Stimulated activated naive CD8-positive, alpha-beta T cell treated with anti-CD3 and anti-CD28 coated beads, Interleukin-15, Interleukin-2, amounts not matched to agents 100 ng/mL and 50 ng/mL, for 24 hours (primary cell): ENCODE results near the gene PHLPP2.

Experiments
- H3K27ac Mint-ChIP-seq: one replicate; pipeline ENCODE4 v1.8.0; 2021; ENCODE audit warnings: mild to moderate bottlenecking, mixed read lengths
- H3K27me3 Mint-ChIP-seq: one replicate; pipeline ENCODE4 v1.8.0; 2021; ENCODE audit warnings: mixed read lengths
- H3K36me3 Mint-ChIP-seq: one replicate; pipeline ENCODE4 v1.8.0; 2021; ENCODE audit warnings: low read depth, mixed read lengths
- H3K4me1 Mint-ChIP-seq: one replicate; pipeline ENCODE4 v1.8.0; 2021; ENCODE audit warnings: low read depth, mixed read lengths
- H3K4me3 Mint-ChIP-seq: one replicate; pipeline ENCODE4 v1.8.0; 2021; ENCODE audit warnings: mild to moderate bottlenecking, mixed read lengths
- H3K9me3 Mint-ChIP-seq: one replicate; pipeline ENCODE4 v1.8.0; 2021; ENCODE audit warnings: mixed read lengths

PHLPP2 gene

DNA sequence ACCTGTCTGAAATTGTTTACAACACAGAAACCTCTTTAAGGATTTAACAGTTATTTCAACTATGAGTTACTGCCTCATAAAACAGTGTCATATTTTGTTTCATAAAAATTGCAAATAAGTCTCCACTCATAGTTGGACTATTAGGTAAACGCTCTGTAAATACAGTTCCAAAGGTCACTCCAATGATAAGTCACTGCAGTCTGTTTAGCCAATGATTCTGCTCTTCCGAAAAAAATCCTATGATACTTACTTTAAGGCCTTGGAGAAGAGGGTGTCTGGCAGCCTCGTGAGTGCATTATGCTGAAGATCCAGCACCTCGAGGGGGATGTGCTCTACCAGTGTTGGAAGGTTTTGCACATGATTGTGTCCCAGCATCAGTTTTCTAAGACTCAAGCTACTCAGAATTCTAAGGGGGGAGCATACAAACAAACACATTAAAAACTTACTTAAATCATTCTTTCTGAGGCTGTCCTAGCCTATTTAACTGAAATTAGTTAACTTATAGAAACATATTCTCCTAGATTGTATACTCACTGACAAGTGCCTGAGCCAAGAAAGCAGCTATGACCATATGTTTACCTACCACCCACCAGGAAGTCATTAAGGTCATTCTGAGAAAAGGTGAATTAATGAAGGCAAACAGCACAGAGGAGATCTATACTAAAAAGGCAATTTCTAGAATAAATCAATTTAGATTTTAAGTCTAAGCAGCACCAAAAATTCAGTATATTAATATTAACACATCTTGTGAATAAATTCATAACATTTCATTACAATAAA, 57.4 kb downstream of the PHLPP2 start:
- no peak overlapping the region for H3K4me3 Mint-ChIP-seq
- no peak overlapping the region for H3K27ac Mint-ChIP-seq
- H3K4me1 Mint-ChIP-seq = no peaks in the 10 kb centered on the region
- no peaks in the 10 kb centered on the region for H3K9me3 Mint-ChIP-seq
- peaks cover 56% of the 10 kb centered on the region for H3K36me3 Mint-ChIP-seq
- no peaks in the 10 kb centered on the region for H3K27me3 Mint-ChIP-seq

DNA sequence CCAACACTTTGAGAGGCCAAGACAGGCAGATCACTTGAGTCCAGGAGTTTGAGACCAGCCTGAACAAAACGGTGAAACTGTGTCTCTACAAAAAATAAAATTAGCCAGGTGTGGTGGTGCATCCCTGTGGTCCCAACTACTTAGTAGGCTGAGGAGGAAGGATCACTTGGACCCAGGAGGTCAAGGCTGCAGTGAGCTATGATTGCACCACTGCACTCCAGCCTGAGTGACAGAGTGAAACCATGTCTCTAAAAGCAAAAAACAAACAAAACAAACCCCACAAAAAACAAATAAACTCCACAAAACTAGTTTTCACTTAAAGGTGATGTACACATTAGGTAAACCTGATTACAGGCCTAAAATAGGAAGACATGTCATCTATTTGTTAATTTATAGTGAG, 58.2 kb downstream of the PHLPP2 start:
- Mint-ChIP-seq H3K27me3 (no peaks in the 10 kb centered on the region), H3K4me1 (no peaks in the 10 kb centered on the region), H3K9me3 (no peaks in the 10 kb centered on the region), H3K4me3 (no peak overlapping the region), H3K36me3 (peaks cover 52% of the 10 kb centered on the region), H3K27ac (no peak overlapping the region)

- no peaks in the 10 kb centered on the region for H3K9me3 Mint-ChIP-seq
- no peak overlapping the region for H3K27ac Mint-ChIP-seq
- peaks cover 27% of the 10 kb centered on the region for H3K36me3 Mint-ChIP-seq
- no peak overlapping the region for H3K4me3 Mint-ChIP-seq
- no peaks in the 10 kb centered on the region for H3K4me1 Mint-ChIP-seq
- H3K27me3 Mint-ChIP-seq = no peaks in the 10 kb centered on the region
These were observed 65.0 kb downstream of the PHLPP2 start for GRCh38 chr16:71659471-71659870.

- Mint-ChIP-seq H3K27ac (no peak overlapping the region), H3K4me1 (no peaks in the 10 kb centered on the region), H3K4me3 (no peak overlapping the region), H3K36me3 (peaks cover 20% of the 10 kb centered on the region), H3K27me3 (no peaks in the 10 kb centered on the region), H3K9me3 (no peaks in the 10 kb centered on the region)
These were observed 65.7 kb downstream of the PHLPP2 start for GRCh38 chr16:71658771-71659170.

GRCh38 chr16:71649704-71650103, 74.8 kb downstream of the PHLPP2 start:
- H3K36me3 Mint-ChIP-seq = peaks cover 38% of the 10 kb centered on the region
- H3K9me3 Mint-ChIP-seq = no peaks in the 10 kb centered on the region

GRCh38 chr16:71648921-71649320, 75.6 kb downstream of the PHLPP2 start:
- H3K27ac Mint-ChIP-seq = no peak overlapping the region
- peaks cover 38% of the 10 kb centered on the region for H3K36me3 Mint-ChIP-seq
- H3K9me3 Mint-ChIP-seq = no peaks in the 10 kb centered on the region

More at GRCh38 chr16:71649704-71650103, 74.8 kb downstream of the PHLPP2 start:
- H3K27me3 Mint-ChIP-seq = no peaks in the 10 kb centered on the region
- H3K27ac Mint-ChIP-seq = no peak overlapping the region
- no peaks in the 10 kb centered on the region for H3K4me1 Mint-ChIP-seq
- no peak overlapping the region for H3K4me3 Mint-ChIP-seq

GRCh38 chr16:71648162-71648561, 76.3 kb downstream of the PHLPP2 start:
- H3K4me3 Mint-ChIP-seq = no peak overlapping the region
- peaks cover 38% of the 10 kb centered on the region for H3K36me3 Mint-ChIP-seq
- H3K27me3 Mint-ChIP-seq = no peaks in the 10 kb centered on the region
- H3K9me3 Mint-ChIP-seq = no peaks in the 10 kb centered on the region
- H3K27ac Mint-ChIP-seq = no peak overlapping the region
- no peaks in the 10 kb centered on the region for H3K4me1 Mint-ChIP-seq

More at GRCh38 chr16:71648921-71649320, 75.6 kb downstream of the PHLPP2 start:
- Mint-ChIP-seq H3K27me3 (no peaks in the 10 kb centered on the region), H3K4me1 (no peaks in the 10 kb centered on the region), H3K4me3 (no peak overlapping the region)

DNA sequence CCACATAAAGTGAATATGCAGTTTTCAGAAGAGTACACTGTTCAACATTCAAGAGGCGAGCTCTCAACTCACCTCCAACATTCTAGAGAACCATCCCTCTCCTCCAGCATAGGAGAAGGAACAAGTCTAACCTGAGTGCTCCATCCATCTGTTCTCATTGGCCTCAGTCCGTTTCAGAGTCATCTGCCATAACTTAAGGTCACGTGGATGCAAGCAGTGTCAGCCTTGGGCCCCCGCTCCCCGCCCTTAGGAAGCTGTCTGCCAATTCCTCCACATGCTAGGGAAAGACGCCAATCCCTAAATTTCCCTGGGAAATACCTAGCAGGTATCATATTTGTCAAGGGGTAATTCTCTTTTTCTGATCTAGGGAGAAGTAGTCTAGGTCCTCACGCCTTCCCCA, 77.1 kb downstream of the PHLPP2 start:
- no peaks in the 10 kb centered on the region for H3K27me3 Mint-ChIP-seq
- H3K36me3 Mint-ChIP-seq = peaks cover 35% of the 10 kb centered on the region

DNA sequence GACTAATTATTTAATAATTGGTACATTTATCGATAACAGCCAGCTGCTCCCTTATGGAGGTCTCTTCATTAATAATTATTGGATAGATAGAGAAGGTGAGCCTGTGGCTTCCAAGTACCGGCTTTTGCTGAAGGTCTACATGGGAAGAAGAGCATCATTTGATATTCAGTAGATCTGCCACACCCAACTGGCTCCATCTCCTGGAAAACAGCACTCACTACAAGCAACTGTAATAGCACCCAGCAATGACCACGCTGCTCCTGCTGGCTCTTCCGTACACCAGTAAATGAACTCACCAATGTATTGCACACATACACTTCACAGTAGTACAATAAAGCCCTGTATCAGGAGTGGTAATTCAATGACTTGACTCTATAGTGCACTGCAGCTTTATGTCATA, 79.1 kb downstream of the PHLPP2 start:
- no peak overlapping the region for H3K27ac Mint-ChIP-seq
- peaks cover 19% of the 10 kb centered on the region for H3K36me3 Mint-ChIP-seq
- H3K9me3 Mint-ChIP-seq = no peaks in the 10 kb centered on the region
- H3K27me3 Mint-ChIP-seq = no peaks in the 10 kb centered on the region
- H3K4me3 Mint-ChIP-seq = no peak overlapping the region
- no peaks in the 10 kb centered on the region for H3K4me1 Mint-ChIP-seq

More for the DNA sequence above, 77.1 kb downstream of the PHLPP2 start:
- Mint-ChIP-seq H3K4me1 (no peaks in the 10 kb centered on the region), H3K4me3 (no peak overlapping the region), H3K27ac (no peak overlapping the region), H3K9me3 (no peaks in the 10 kb centered on the region)

- no peak overlapping the region for H3K27ac Mint-ChIP-seq
- no peaks in the 10 kb centered on the region for H3K36me3 Mint-ChIP-seq
These were observed 87.1 kb downstream of the PHLPP2 start for GRCh38 chr16:71637398-71637797.

GRCh38 chr16:71635632-71636031, 88.9 kb downstream of the PHLPP2 start:
- H3K4me3 Mint-ChIP-seq = no peak overlapping the region
- H3K27me3 Mint-ChIP-seq = no peaks in the 10 kb centered on the region
- H3K4me1 Mint-ChIP-seq = no peaks in the 10 kb centered on the region
- no peak overlapping the region for H3K27ac Mint-ChIP-seq
- H3K36me3 Mint-ChIP-seq = no peaks in the 10 kb centered on the region
- no peaks in the 10 kb centered on the region for H3K9me3 Mint-ChIP-seq

More at GRCh38 chr16:71637398-71637797, 87.1 kb downstream of the PHLPP2 start:
- Mint-ChIP-seq H3K27me3 (no peaks in the 10 kb centered on the region), H3K4me1 (no peaks in the 10 kb centered on the region), H3K4me3 (no peak overlapping the region), H3K9me3 (no peaks in the 10 kb centered on the region)

GRCh38 chr16:71631776-71632175, 92.7 kb downstream of the PHLPP2 start:
- peaks cover 14% of the 10 kb centered on the region for H3K27me3 Mint-ChIP-seq
- H3K36me3 Mint-ChIP-seq = no peaks in the 10 kb centered on the region
- no peaks in the 10 kb centered on the region for H3K9me3 Mint-ChIP-seq
- H3K4me3 Mint-ChIP-seq = no peak overlapping the region
- H3K4me1 Mint-ChIP-seq = no peaks in the 10 kb centered on the region
- no peak overlapping the region for H3K27ac Mint-ChIP-seq

GRCh38 chr16:71630808-71631207, 93.7 kb downstream of the PHLPP2 start:
- H3K4me1 Mint-ChIP-seq = no peaks in the 10 kb centered on the region
- no peaks in the 10 kb centered on the region for H3K36me3 Mint-ChIP-seq
- peaks cover 17% of the 10 kb centered on the region for H3K27me3 Mint-ChIP-seq
- H3K4me3 Mint-ChIP-seq = no peak overlapping the region
- H3K9me3 Mint-ChIP-seq = no peaks in the 10 kb centered on the region
- H3K27ac Mint-ChIP-seq = no peak overlapping the region

- no peaks in the 10 kb centered on the region for H3K4me1 Mint-ChIP-seq
- H3K9me3 Mint-ChIP-seq = no peaks in the 10 kb centered on the region
- H3K36me3 Mint-ChIP-seq = no peaks in the 10 kb centered on the region
- peaks cover 17% of the 10 kb centered on the region for H3K27me3 Mint-ChIP-seq
- H3K4me3 Mint-ChIP-seq = no peak overlapping the region
- no peak overlapping the region for H3K27ac Mint-ChIP-seq
These were observed 95.1 kb downstream of the PHLPP2 start for GRCh38 chr16:71629278-71630016.

- H3K27me3 Mint-ChIP-seq = peaks cover 17% of the 10 kb centered on the region
- H3K4me3 Mint-ChIP-seq = no peak overlapping the region
- H3K36me3 Mint-ChIP-seq = no peaks in the 10 kb centered on the region
- no peaks in the 10 kb centered on the region for H3K9me3 Mint-ChIP-seq
- H3K4me1 Mint-ChIP-seq = no peaks in the 10 kb centered on the region
- no peak overlapping the region for H3K27ac Mint-ChIP-seq
These were observed 95.7 kb downstream of the PHLPP2 start for GRCh38 chr16:71628810-71629209.
